Measurements from ENCODE around the gene FCN2. TPM values are rescaled to one million over a fixed set of nuclear protein-coding genes. Genes with fewer than 3 reads are reported as not detected.

Gene FCN2
- polyA plus RNA-seq, 1 of the 3 experiments (the other 2 are of a cell fraction): not detected

DNA sequence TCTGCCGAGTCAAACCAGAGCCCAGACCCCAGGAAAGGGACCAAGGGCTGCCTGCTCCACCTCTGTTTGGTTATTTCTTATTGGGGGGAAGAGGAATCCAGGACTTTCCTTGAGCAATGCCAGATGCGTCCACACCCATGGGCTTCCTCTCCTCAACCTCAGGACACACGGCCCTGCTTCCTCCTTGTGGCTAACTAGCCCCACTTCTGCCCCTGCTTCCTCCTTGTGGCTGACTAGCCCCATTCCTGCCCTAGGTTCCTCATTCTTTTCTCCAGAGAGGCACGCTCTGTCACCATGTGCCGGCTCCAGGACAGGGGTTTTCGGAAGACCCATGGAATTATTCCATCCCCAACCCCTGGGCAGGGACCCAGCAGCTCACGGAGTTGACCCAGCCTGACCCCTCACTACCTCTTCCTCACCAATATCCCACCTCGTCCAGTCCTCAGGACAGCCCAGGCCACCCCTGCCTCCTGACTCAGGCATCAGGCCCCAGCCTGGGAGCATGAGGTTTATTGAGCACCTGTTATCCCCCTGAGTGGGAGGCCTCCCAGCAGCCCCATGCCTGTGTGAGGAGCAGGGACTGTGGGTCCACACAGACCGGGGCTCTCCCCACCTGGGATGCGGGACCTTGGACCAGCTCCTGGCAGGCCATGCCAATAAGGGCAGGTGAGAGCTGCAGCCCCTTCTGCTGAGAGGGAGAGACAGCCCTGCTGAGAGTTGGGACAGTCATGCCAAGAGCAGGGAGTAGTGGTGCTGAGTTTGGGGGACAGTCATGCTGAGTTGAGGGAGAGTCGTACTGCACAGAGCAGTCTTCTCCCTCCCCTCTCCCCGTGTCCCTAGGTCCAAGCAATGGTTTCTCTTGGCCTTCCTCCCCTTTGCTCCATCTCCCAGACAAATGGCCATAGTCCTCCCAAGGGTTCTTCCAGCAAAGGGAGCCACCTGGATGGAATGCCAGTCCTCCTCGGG is 48.9 kb downstream of the FCN2 start (continued):
- TF ChIP-seq, protein P1, sequence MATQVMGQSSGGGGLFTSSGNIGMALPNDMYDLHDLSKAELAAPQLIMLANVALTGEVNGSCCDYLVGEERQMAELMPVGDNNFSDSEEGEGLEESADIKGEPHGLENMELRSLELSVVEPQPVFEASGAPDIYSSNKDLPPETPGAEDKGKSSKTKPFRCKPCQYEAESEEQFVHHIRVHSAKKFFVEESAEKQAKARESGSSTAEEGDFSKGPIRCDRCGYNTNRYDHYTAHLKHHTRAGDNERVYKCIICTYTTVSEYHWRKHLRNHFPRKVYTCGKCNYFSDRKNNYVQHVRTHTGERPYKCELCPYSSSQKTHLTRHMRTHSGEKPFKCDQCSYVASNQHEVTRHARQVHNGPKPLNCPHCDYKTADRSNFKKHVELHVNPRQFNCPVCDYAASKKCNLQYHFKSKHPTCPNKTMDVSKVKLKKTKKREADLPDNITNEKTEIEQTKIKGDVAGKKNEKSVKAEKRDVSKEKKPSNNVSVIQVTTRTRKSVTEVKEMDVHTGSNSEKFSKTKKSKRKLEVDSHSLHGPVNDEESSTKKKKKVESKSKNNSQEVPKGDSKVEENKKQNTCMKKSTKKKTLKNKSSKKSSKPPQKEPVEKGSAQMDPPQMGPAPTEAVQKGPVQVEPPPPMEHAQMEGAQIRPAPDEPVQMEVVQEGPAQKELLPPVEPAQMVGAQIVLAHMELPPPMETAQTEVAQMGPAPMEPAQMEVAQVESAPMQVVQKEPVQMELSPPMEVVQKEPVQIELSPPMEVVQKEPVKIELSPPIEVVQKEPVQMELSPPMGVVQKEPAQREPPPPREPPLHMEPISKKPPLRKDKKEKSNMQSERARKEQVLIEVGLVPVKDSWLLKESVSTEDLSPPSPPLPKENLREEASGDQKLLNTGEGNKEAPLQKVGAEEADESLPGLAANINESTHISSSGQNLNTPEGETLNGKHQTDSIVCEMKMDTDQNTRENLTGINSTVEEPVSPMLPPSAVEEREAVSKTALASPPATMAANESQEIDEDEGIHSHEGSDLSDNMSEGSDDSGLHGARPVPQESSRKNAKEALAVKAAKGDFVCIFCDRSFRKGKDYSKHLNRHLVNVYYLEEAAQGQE (IDR thresholded peaks at IDR 0.05; ENCODE audit: low read depth, low read length): no peak

DNA sequence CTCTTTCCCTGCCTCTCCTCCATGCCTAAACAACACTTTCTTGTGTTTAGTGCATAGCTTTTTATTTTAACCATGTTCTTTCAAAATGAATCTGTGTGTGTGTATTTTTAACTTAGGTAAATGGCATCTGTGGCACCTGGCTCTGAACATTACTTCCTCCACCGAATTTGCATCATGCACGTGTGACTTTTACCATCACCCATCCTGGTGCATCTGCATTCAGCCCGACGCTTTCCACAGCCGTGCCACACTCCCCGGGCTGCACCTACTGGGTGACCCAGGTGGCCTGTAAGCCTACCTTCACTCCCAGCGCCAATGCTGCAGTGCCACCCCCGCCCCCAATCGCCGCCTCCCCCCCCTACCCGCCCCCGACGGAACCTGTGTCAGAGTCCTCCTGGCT is 49.8 kb downstream of the FCN2 start:
- no peaks in the 10 kb centered on the region for H3K4me1 ChIP-seq (ENCODE audit: control insufficient read depth in 1 of 2, insufficient read depth in 2 of 2, low read depth in 1 of 2, low read length in 1 of 2)
- no peak overlapping the region for H3K4me2 ChIP-seq
- ChIA-PET POLR2A (no interaction called here), CTCF (no interaction called here)
- no peak for DNase-seq
- TF ChIP-seq POLR2AphosphoS5 (IDR thresholded peaks at IDR 0.05; ENCODE audit: low read depth, low read length): no peak
- no peak overlapping the region for H3K27ac ChIP-seq (ENCODE audit: low read depth in 2 of 2, low read length in 1 of 2)
- no peaks in the 10 kb centered on the region for H3F3A ChIP-seq (replicated peaks; ENCODE audit: insufficient read depth)
- H3K9me3 ChIP-seq: no peaks in the 10 kb centered on the region
- no peak overlapping the region for H3K9ac ChIP-seq
- H2AFZ ChIP-seq (ENCODE audit: low read depth): no peak overlapping the region
- H3K4me3 ChIP-seq (ENCODE audit: low read depth in 2 of 2, low read length in 1 of 2): no peak overlapping the region
- H3K27me3 ChIP-seq (ENCODE audit: insufficient read depth): no peaks in the 10 kb centered on the region
- no peaks in the 10 kb centered on the region for H4K20me1 ChIP-seq (ENCODE audit: insufficient read depth)
- H3K79me2 ChIP-seq (ENCODE audit: insufficient read depth): no peaks in the 10 kb centered on the region
- H3K36me3 ChIP-seq (replicated peaks in 1 of 2; ENCODE audit: control insufficient read depth in 1 of 2, insufficient read depth in 2 of 2, low read length in 1 of 2): no peaks in the 10 kb centered on the region
- H3K9me2 ChIP-seq: no peaks in the 10 kb centered on the region
- 57% methylated on average over 13 of the region's 13 CpGs for WGBS (ENCODE audit: low lambda C conversion rate)

DNA sequence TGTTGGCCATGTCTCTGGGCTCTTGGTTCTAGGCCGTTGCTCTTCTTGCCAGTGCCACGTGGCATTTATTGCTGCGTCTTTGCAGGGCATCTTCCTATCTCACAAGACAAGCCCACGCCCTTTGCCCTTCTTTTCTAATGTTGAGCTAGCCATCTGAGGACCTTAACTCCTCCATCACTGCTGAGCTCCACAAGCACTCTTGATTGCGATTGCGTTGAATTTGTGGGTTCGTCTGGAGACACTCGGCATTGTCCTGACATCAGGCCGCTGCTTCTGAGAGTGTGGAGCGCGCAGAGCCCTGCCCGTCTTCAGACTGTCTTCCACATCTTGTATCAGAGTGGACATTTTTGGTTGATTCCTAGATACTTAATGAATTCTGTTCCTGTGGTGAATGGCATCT is 51.6 kb downstream of the FCN2 start:
- no peak overlapping the region for H3K4me2 ChIP-seq
- no peaks in the 10 kb centered on the region for H3K36me3 ChIP-seq (replicated peaks in 1 of 2; ENCODE audit: control insufficient read depth in 1 of 2, insufficient read depth in 2 of 2, low read length in 1 of 2)
- no peak for DNase-seq
- no peak overlapping the region for H3K9ac ChIP-seq
- H3F3A ChIP-seq (replicated peaks; ENCODE audit: insufficient read depth): no peaks in the 10 kb centered on the region
- POLR2A ChIA-PET: no interaction called here
- H3K27ac ChIP-seq (ENCODE audit: low read depth in 2 of 2, low read length in 1 of 2): no peak overlapping the region
- H3K4me1 ChIP-seq (ENCODE audit: control insufficient read depth in 1 of 2, insufficient read depth in 2 of 2, low read depth in 1 of 2, low read length in 1 of 2): no peaks in the 10 kb centered on the region
- CTCF ChIA-PET: no interaction called here
- WGBS (ENCODE audit: low lambda C conversion rate): 50% methylated on average over 12 of the region's 12 CpGs
- H3K9me3 ChIP-seq: no peaks in the 10 kb centered on the region
- H2AFZ ChIP-seq (ENCODE audit: low read depth): no peak overlapping the region
- no peaks in the 10 kb centered on the region for H3K27me3 ChIP-seq (ENCODE audit: insufficient read depth)
- H3K4me3 ChIP-seq (ENCODE audit: low read depth in 2 of 2, low read length in 1 of 2): no peak overlapping the region
- H3K79me2 ChIP-seq (ENCODE audit: insufficient read depth): no peaks in the 10 kb centered on the region
- no peaks in the 10 kb centered on the region for H4K20me1 ChIP-seq (ENCODE audit: insufficient read depth)
- no peaks in the 10 kb centered on the region for H3K9me2 ChIP-seq
- TF ChIP-seq MEF2A (IDR thresholded peaks at IDR 0.05; ENCODE audit: borderline replicate concordance, low read depth) (no peak), TCF12 (IDR thresholded peaks at IDR 0.05) (no peak), GATA2 (CRISPR knock-in tag; IDR thresholded peaks at IDR 0.05) (no peak), POLR2AphosphoS5 (IDR thresholded peaks at IDR 0.05; ENCODE audit: low read depth, low read length) (no peak), NFIC (IDR thresholded peaks at IDR 0.05; ENCODE audit: borderline replicate concordance) (no peak), RAD21 (IDR thresholded peaks at IDR 0.05; ENCODE audit: low read length) (no peak), RFX5 (IDR thresholded peaks at IDR 0.05; ENCODE audit: low read length) (no peak), TEAD4 (IDR thresholded peaks at IDR 0.05; ENCODE audit: borderline replicate concordance, insufficient read depth) (no peak)
- TF ChIP-seq, protein P2, sequence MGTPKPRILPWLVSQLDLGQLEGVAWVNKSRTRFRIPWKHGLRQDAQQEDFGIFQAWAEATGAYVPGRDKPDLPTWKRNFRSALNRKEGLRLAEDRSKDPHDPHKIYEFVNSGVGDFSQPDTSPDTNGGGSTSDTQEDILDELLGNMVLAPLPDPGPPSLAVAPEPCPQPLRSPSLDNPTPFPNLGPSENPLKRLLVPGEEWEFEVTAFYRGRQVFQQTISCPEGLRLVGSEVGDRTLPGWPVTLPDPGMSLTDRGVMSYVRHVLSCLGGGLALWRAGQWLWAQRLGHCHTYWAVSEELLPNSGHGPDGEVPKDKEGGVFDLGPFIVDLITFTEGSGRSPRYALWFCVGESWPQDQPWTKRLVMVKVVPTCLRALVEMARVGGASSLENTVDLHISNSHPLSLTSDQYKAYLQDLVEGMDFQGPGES (IDR thresholded peaks at IDR 0.05; ENCODE audit: low read depth, low read length): no peak
- TF ChIP-seq, protein P3, sequence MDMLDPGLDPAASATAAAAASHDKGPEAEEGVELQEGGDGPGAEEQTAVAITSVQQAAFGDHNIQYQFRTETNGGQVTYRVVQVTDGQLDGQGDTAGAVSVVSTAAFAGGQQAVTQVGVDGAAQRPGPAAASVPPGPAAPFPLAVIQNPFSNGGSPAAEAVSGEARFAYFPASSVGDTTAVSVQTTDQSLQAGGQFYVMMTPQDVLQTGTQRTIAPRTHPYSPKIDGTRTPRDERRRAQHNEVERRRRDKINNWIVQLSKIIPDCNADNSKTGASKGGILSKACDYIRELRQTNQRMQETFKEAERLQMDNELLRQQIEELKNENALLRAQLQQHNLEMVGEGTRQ (IDR thresholded peaks at IDR 0.05; ENCODE audit: borderline replicate concordance, low read depth, low read length): no peak
- TF ChIP-seq, protein P1 (IDR thresholded peaks at IDR 0.05; ENCODE audit: low read depth, low read length): no peak
- TF ChIP-seq, protein P4, sequence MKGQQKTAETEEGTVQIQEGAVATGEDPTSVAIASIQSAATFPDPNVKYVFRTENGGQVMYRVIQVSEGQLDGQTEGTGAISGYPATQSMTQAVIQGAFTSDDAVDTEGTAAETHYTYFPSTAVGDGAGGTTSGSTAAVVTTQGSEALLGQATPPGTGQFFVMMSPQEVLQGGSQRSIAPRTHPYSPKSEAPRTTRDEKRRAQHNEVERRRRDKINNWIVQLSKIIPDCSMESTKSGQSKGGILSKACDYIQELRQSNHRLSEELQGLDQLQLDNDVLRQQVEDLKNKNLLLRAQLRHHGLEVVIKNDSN (IDR thresholded peaks at IDR 0.05; ENCODE audit: borderline replicate concordance, low read depth): no peak
